ENCODE data around the gene LUZP2.
"Not testable (repeated sequence)": the region's sequence is repeated elsewhere in the genome, so short reads cannot be mapped to it uniquely, and the experiment has no call there.

Gene LUZP2

GRCh38 chr11:24903555-24903954 is 406.7 kb downstream of the LUZP2 start:
- H3K4me3 ChIP-seq (ENCODE audit: low read length), result no peak overlapping the region

GRCh38 chr11:24925091-24925490 is 428.2 kb downstream of the LUZP2 start:
- DNase-seq (ENCODE audit: low read depth), result no peak
- H3K4me3 ChIP-seq (ENCODE audit: low read length), result no peak overlapping the region
- peaks cover 6% of the 10 kb centered on the region for H3K9me3 ChIP-seq (ENCODE audit: control insufficient read depth, low read length)
- no peak overlapping the region for H3K9ac ChIP-seq (ENCODE audit: low read length)
- no peaks in the 10 kb centered on the region for H3K4me1 ChIP-seq (ENCODE audit: control insufficient read depth, insufficient read depth, low read length)
- no peaks in the 10 kb centered on the region for H3K27me3 ChIP-seq (replicated peaks; ENCODE audit: control insufficient read depth, insufficient read depth, low read length)
- no peaks in the 10 kb centered on the region for H3K36me3 ChIP-seq (ENCODE audit: control insufficient read depth, insufficient read depth, low read length, severe bottlenecking)

More at GRCh38 chr11:24903555-24903954, 406.7 kb downstream of the LUZP2 start:
- Histone ChIP-seq H3K9me3 (ENCODE audit: control insufficient read depth, low read length) (no peaks in the 10 kb centered on the region), H3K4me1 (ENCODE audit: control insufficient read depth, insufficient read depth, low read length) (no peaks in the 10 kb centered on the region), H3K36me3 (ENCODE audit: control insufficient read depth, insufficient read depth, low read length, severe bottlenecking) (no peaks in the 10 kb centered on the region), H3K9ac (ENCODE audit: low read length) (no peak overlapping the region), H3K27me3 (replicated peaks; ENCODE audit: control insufficient read depth, insufficient read depth, low read length) (no peaks in the 10 kb centered on the region)
- no peak for DNase-seq (ENCODE audit: low read depth)

GRCh38 chr11:24932110-24933000 is 435.5 kb downstream of the LUZP2 start:
- no peaks in the 10 kb centered on the region for H3K4me1 ChIP-seq (ENCODE audit: control insufficient read depth, insufficient read depth, low read length)
- no peak overlapping the region for H3K4me3 ChIP-seq (ENCODE audit: low read length)
- no peak overlapping the region for H3K9ac ChIP-seq (ENCODE audit: low read length)
- H3K36me3 ChIP-seq (ENCODE audit: control insufficient read depth, insufficient read depth, low read length, severe bottlenecking), result no peaks in the 10 kb centered on the region
- no peaks in the 10 kb centered on the region for H3K27me3 ChIP-seq (replicated peaks; ENCODE audit: control insufficient read depth, insufficient read depth, low read length)
- no peak for DNase-seq (ENCODE audit: low read depth)
- H3K9me3 ChIP-seq (ENCODE audit: control insufficient read depth, low read length), result peaks cover 13% of the 10 kb centered on the region

DNA sequence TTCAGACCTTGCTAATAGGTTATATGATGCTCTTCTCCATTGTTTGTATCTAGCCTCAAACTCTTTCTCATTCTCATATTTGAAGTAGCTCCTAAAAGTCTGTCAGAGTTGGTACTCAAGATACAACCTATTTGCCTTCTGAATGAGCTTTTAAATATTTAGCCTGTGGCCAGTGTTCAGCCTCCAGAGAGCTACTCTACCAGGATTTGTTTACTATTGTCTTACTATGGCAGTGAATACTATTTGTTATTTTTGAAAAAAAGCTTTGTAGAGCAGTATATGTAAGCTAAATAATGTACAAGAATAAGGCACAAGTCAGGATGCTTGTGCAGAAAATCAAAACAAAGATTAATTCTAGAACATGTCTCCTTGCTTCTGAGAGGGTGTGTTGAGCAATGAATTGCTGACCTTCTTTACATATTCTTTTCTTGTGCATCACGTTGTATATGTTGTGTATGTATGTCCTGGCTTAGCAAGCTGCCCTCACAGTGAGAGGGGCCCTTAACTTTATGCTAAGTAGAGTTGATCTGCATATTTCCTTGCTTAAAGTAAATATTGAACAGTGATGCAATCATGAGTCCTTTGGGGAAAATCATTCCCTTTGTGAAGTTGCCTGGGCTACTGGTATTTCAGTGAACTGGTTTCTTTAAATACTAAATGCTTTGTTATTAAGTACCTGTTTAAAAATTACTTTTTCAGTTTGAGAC is 438.0 kb downstream of the LUZP2 start:
- Histone ChIP-seq H3K4me3 (ENCODE audit: low read length) (no peak overlapping the region), H3K9me3 (ENCODE audit: control insufficient read depth, low read length) (peaks cover 9% of the 10 kb centered on the region), H3K9ac (ENCODE audit: low read length) (no peak overlapping the region), H3K4me1 (ENCODE audit: control insufficient read depth, insufficient read depth, low read length) (no peaks in the 10 kb centered on the region), H3K27me3 (replicated peaks; ENCODE audit: control insufficient read depth, insufficient read depth, low read length) (no peaks in the 10 kb centered on the region), H3K36me3 (ENCODE audit: control insufficient read depth, insufficient read depth, low read length, severe bottlenecking) (no peaks in the 10 kb centered on the region)
- DNase-seq (ENCODE audit: low read depth), result peak; percentile 50

- Histone ChIP-seq H3K4me1 (ENCODE audit: control insufficient read depth, insufficient read depth, low read length) (no peaks in the 10 kb centered on the region), H3K36me3 (ENCODE audit: control insufficient read depth, insufficient read depth, low read length, severe bottlenecking) (no peaks in the 10 kb centered on the region), H3K27me3 (replicated peaks; ENCODE audit: control insufficient read depth, insufficient read depth, low read length) (no peaks in the 10 kb centered on the region), H3K4me3 (ENCODE audit: low read length) (no peak overlapping the region), H3K9ac (ENCODE audit: low read length) (no peak overlapping the region), H3K9me3 (ENCODE audit: control insufficient read depth, low read length) (no peaks in the 10 kb centered on the region)
- no peak for DNase-seq (ENCODE audit: low read depth)
These were observed 448.0 kb downstream of the LUZP2 start for GRCh38 chr11:24944891-24945290.

GRCh38 chr11:24949406-24949805 is 452.6 kb downstream of the LUZP2 start:
- H3K9ac ChIP-seq (ENCODE audit: low read length), result no peak overlapping the region
- H3K4me3 ChIP-seq (ENCODE audit: low read length), result no peak overlapping the region
- no peaks in the 10 kb centered on the region for H3K4me1 ChIP-seq (ENCODE audit: control insufficient read depth, insufficient read depth, low read length)
- no peaks in the 10 kb centered on the region for H3K9me3 ChIP-seq (ENCODE audit: control insufficient read depth, low read length)
- no peak for DNase-seq (ENCODE audit: low read depth)
- no peaks in the 10 kb centered on the region for H3K27me3 ChIP-seq (replicated peaks; ENCODE audit: control insufficient read depth, insufficient read depth, low read length)
- no peaks in the 10 kb centered on the region for H3K36me3 ChIP-seq (ENCODE audit: control insufficient read depth, insufficient read depth, low read length, severe bottlenecking)

DNA sequence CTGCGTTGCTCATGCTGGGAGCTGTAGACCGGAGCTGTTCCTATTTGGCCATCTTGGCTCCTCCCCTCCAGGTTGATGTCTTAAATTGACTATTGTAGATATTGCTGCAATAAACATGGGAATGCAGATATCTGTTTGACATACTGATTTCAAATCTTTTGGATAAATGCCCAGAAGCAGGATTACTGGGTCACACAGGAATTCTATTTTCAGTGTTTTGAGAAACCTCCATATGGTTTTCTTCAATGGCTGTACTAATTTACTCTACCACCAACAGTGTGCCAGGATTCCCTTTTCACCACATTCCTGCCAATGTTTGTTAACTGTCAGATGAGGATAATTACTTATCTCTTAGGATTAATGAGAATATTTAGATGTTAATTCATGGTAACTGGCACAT is 467.0 kb downstream of the LUZP2 start:
- no peaks in the 10 kb centered on the region for H3K4me1 ChIP-seq (ENCODE audit: control insufficient read depth, insufficient read depth, low read length)
- H3K9me3 ChIP-seq (ENCODE audit: control insufficient read depth, low read length), result no peaks in the 10 kb centered on the region
- H3K36me3 ChIP-seq (ENCODE audit: control insufficient read depth, insufficient read depth, low read length, severe bottlenecking), result no peaks in the 10 kb centered on the region
- H3K27me3 ChIP-seq (replicated peaks; ENCODE audit: control insufficient read depth, insufficient read depth, low read length), result no peaks in the 10 kb centered on the region
- H3K9ac ChIP-seq (ENCODE audit: low read length), result no peak overlapping the region
- peak; percentile 42 for DNase-seq (ENCODE audit: low read depth)
- H3K4me3 ChIP-seq (ENCODE audit: low read length), result no peak overlapping the region

DNA sequence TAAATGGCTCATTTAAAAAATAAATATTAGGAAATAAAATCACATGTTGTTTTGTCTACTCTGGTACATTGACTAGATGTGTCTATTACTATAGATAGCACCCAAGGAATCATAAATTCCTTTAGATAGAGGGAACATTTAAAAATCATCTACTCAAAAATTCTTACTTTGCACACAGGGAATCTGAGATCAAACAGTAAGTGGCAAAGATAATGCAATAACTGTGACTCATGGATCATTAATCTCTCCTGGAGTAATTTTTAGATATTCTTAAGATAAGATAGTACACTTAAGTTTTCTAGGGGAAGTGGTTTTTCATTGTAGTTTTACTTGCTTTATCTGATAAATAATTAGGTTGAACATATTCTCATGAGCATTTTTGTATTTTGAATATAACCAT is 468.9 kb downstream of the LUZP2 start:
- Histone ChIP-seq H3K4me1 (ENCODE audit: control insufficient read depth, insufficient read depth, low read length) (no peaks in the 10 kb centered on the region), H3K9me3 (ENCODE audit: control insufficient read depth, low read length) (no peaks in the 10 kb centered on the region), H3K36me3 (ENCODE audit: control insufficient read depth, insufficient read depth, low read length, severe bottlenecking) (no peaks in the 10 kb centered on the region), H3K27me3 (replicated peaks; ENCODE audit: control insufficient read depth, insufficient read depth, low read length) (no peaks in the 10 kb centered on the region), H3K9ac (ENCODE audit: low read length) (no peak overlapping the region), H3K4me3 (ENCODE audit: low read length) (no peak overlapping the region)
- no peak for DNase-seq (ENCODE audit: low read depth)

- H3K4me1 ChIP-seq (ENCODE audit: control insufficient read depth, insufficient read depth, low read length); H3K36me3 ChIP-seq (ENCODE audit: control insufficient read depth, insufficient read depth, low read length, severe bottlenecking); H3K4me3 ChIP-seq (ENCODE audit: low read length); H3K9ac ChIP-seq (ENCODE audit: low read length); H3K27me3 ChIP-seq (replicated peaks; ENCODE audit: control insufficient read depth, insufficient read depth, low read length); DNase-seq (ENCODE audit: low read depth); H3K9me3 ChIP-seq (ENCODE audit: control insufficient read depth, low read length): not testable (repeated sequence)
These were observed 497.1 kb downstream of the LUZP2 start for GRCh38 chr11:24993903-24994302.

- not testable (repeated sequence) for H3K4me1 ChIP-seq (ENCODE audit: control insufficient read depth, insufficient read depth, low read length); H3K4me3 ChIP-seq (ENCODE audit: low read length); DNase-seq (ENCODE audit: low read depth); H3K9ac ChIP-seq (ENCODE audit: low read length); H3K27me3 ChIP-seq (replicated peaks; ENCODE audit: control insufficient read depth, insufficient read depth, low read length); H3K9me3 ChIP-seq (ENCODE audit: control insufficient read depth, low read length); H3K36me3 ChIP-seq (ENCODE audit: control insufficient read depth, insufficient read depth, low read length, severe bottlenecking)
These were observed 503.1 kb downstream of the LUZP2 start for GRCh38 chr11:24999929-25000328.

- no peak overlapping the region for H3K9ac ChIP-seq (ENCODE audit: low read length)
- no peaks in the 10 kb centered on the region for H3K4me1 ChIP-seq (ENCODE audit: control insufficient read depth, insufficient read depth, low read length)
- no peaks in the 10 kb centered on the region for H3K9me3 ChIP-seq (ENCODE audit: control insufficient read depth, low read length)
- H3K4me3 ChIP-seq (ENCODE audit: low read length), result no peak overlapping the region
- H3K36me3 ChIP-seq (ENCODE audit: control insufficient read depth, insufficient read depth, low read length, severe bottlenecking), result no peaks in the 10 kb centered on the region
- no peak for DNase-seq (ENCODE audit: low read depth)
- no peaks in the 10 kb centered on the region for H3K27me3 ChIP-seq (replicated peaks; ENCODE audit: control insufficient read depth, insufficient read depth, low read length)
These were observed 540.6 kb downstream of the LUZP2 start for GRCh38 chr11:25037431-25037830.
